ENCODE measurements around the gene KCTD1.

KCTD1 gene

DNA sequence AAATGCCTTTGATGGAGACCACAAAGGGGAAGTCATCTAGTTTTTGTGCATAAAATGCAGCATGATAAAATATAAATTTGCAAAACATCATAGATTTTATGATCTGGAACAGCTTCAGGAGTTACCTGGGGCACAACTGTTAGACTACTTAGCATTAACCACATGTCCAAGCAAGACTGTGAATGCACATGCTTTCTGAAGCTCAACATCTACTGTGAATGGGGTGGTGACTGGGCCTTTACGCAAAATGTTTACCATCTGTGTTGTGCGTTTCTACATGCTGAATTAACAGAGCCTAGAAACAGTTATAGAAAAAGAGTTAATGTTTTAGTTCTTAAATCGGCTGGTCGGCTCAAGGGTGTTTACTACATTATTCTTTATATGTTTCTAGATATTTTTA is 45.5 kb downstream of the KCTD1 start:
- H3K27ac ChIP-seq = no peak overlapping the region
- TF ChIP-seq ZFX (IDR thresholded peaks at IDR 0.05) (no peak), CTCF (conservative IDR thresholded peaks at IDR 0.05) (no peak)

GRCh38 chr18:26497866-26498265 is 50.5 kb downstream of the KCTD1 start:
- TF ChIP-seq CTCF (conservative IDR thresholded peaks at IDR 0.05) (no peak), ZFX (IDR thresholded peaks at IDR 0.05) (no peak)
- no peak overlapping the region for H3K27ac ChIP-seq

DNA sequence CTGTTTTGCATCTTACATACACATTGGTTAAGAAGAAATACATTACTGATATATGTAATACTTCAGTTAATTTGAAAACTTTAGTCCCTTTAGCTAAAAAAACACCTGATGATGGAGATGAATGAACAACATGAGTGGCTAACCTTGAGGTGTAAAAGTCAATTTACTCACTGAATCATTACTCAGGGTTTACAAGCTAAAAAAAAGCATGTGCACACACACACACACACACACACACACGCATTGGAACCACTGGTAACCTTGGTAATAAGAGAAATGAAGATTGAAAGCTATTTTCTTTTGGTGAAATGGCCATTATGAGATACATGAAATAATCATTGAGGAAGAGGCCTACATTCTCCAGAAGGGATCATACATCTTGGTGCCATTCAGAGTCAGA is 51.8 kb downstream of the KCTD1 start:
- H3K27ac ChIP-seq = no peak overlapping the region
- no peak for TF ChIP-seq ZFX (IDR thresholded peaks at IDR 0.05)
- TF ChIP-seq CTCF (conservative IDR thresholded peaks at IDR 0.05) = no peak

GRCh38 chr18:26495287-26495686 is 53.1 kb downstream of the KCTD1 start:
- TF ChIP-seq ZFX (IDR thresholded peaks at IDR 0.05) (no peak), CTCF (conservative IDR thresholded peaks at IDR 0.05) (no peak)
- H3K27ac ChIP-seq = no peak overlapping the region

GRCh38 chr18:26493021-26493420 is 55.3 kb downstream of the KCTD1 start:
- TF ChIP-seq ZFX (IDR thresholded peaks at IDR 0.05) = no peak
- TF ChIP-seq CTCF (conservative IDR thresholded peaks at IDR 0.05) = no peak
- H3K27ac ChIP-seq = no peak overlapping the region

GRCh38 chr18:26491194-26491816 is 57.0 kb downstream of the KCTD1 start:
- TF ChIP-seq ZFX (IDR thresholded peaks at IDR 0.05) = no peak
- TF ChIP-seq CTCF (conservative IDR thresholded peaks at IDR 0.05) = no peak
- no peak overlapping the region for H3K27ac ChIP-seq

- H3K27ac ChIP-seq = no peak overlapping the region
- TF ChIP-seq ZFX (IDR thresholded peaks at IDR 0.05) = no peak
- no peak for TF ChIP-seq CTCF (conservative IDR thresholded peaks at IDR 0.05)
Measured at GRCh38 chr18:26489881-26490280, 58.5 kb downstream of the KCTD1 start.
